HK-2 (cell line): Measurements from ENCODE around the gene PSD4.

Experiments
- DNase-seq: peaks from one replicate; pipeline ENCODE4 v3.0.0-alpha.2; 2018; ENCODE audit not compliant: unreplicated experiment

PSD4 gene

GRCh38 chr2:113173542-113174375, at the start of gene PSD4:
TSS of gene PSD4 (plus strand) at chr2:113173971. CDS start at chr2:113182457, 8,486 bp downstream.
- DNase-seq = no peak

GRCh38 chr2:113124181-113124961, 49.4 kb upstream of the PSD4 start:
- DNase-seq = no peak

DNA sequence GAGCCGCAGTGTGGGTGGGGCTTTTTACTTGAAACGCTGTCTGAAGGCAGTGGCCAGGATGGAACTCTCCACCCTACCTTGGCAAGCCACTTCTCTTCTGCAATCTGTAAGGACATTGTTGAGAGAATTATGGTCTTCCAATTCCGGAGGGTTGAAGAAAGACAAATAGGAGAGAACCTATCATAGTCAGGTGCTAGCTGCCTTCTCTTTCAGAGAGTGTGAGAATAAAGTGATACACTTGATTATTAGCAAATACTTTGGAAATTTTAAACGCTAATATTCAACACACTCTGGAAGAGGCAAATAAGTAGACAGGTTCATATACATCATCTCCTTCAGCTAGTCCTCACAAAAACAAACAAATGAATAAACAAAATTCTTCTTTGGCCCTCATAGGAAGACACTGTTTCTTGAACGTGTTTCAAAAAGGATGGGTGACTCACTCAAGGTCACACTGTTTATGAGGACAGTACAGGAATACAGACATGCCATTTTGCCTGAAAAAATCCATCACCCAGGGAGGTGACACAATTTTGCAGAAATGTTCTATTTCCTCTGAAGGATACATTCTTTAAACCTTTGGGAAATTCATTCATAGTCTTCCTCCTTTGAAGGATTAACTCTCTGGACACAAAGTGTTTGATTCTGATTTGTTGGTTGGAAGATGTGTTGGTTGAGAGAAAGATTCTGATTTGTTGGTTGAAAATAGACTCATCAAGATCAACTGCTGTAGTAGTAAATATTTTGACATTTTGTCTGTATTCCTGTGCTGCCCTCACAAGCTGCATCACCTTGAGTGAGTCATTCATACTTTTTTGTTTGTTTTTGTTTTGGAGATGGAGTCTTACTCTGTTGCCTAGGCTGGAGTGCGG, 48.6 kb upstream of the PSD4 start:
- DNase-seq = no peak

GRCh38 chr2:113126845-113127645, 46.7 kb upstream of the PSD4 start, which contains the start of gene IL1RN:
TSS of gene IL1RN (plus strand) at chr2:113127598. CDS start at chr2:113127625, 27 bp downstream.
- no peak for DNase-seq

GRCh38 chr2:113127646-113128570, 45.9 kb upstream of the PSD4 start:
- no peak for DNase-seq

GRCh38 chr2:113129519-113130078, 44.2 kb upstream of the PSD4 start:
- DNase-seq = no peak

- DNase-seq = no peak
These were observed 42.2 kb upstream of the PSD4 start for GRCh38 chr2:113131352-113132185.

DNA sequence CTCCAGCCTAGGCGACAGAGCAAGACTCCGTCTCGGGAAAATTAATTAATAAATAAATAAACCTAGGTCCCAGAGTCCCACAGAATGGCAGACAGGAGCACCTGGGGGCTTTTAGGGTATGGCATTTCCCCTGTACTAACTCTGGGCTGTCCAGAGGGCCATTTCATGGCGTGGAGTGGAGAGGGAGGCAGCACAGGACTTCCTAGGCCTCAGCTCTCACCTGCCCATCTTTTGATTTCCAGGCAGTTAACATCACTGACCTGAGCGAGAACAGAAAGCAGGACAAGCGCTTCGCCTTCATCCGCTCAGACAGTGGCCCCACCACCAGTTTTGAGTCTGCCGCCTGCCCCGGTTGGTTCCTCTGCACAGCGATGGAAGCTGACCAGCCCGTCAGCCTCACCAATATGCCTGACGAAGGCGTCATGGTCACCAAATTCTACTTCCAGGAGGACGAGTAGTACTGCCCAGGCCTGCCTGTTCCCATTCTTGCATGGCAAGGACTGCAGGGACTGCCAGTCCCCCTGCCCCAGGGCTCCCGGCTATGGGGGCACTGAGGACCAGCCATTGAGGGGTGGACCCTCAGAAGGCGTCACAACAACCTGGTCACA, 41.3 kb upstream of the PSD4 start:
- no peak for DNase-seq

- DNase-seq = no peak
These were observed 39.8 kb upstream of the PSD4 start for GRCh38 chr2:113133704-113134598.

DNA sequence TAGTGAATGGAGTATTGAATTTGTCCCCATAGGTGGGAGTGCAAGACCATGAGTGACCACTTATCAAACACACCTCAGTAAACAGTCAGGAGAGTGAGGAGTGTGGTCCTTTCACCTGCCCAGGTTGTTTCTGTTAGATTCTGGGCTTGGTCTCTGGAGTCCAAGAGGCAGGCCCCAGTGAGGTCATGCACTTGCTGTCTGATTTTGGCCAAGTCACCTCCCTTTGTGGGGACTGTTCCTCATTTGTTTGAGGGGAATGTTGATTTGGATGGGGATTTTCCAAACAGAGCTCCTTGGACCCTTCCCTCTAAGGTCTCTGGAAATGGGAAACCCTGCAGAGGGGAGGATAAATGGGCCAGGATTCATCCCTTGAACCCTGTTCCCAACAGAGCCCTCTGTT, 39.1 kb upstream of the PSD4 start:
- DNase-seq = no peak

DNA sequence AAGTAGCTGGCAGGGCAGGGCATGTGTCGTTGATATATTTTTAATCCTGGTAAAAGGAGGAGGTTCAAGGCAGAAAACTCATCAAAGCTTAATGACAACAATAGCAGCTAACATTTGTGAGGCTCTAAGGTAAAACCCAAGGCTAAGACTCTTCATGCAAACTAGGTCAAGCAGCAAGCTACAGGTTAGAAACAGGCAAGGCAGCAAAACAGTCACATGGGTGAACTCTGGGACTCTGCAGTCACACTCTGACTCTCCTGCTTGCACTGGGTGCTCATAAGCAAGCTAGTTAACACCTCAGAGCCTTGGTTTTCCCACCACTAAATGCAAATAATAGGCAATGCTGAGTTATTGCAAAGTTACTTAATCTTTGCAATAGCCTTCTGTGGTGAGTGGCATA, 38.5 kb upstream of the PSD4 start:
- DNase-seq = no peak

- DNase-seq = no peak
These were observed 36.7 kb upstream of the PSD4 start for GRCh38 chr2:113136828-113137775.

DNA sequence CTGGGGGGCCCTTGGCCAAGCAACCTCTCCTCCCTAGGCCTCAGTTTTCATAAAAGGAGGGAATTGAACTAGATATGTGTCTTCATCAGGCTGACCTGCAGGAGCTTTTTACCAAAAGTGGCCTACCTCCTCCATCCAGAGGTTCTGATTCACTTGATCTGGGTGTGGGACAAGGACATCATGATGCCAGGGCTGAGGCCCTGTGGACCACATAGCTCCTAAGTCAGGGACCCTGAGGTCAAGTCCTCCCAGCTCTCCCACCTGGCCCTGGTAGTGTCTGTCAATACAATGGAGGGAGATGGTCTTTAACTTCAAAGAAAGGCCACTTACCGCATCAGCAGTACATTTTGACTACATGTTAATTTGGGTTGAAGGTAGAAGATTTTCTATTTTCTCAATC, 35.9 kb upstream of the PSD4 start:
- no peak for DNase-seq

GRCh38 chr2:113138428-113139322, 35.1 kb upstream of the PSD4 start:
- no peak for DNase-seq

GRCh38 chr2:113141451-113141850, 32.3 kb upstream of the PSD4 start:
- no peak for DNase-seq
